NOMO-1 treated with dmso at 0.1 percent for 144 hours (cell line): ENCODE results near the gene AKR1C1.
"Not testable (repeated sequence)": the region's sequence is repeated elsewhere in the genome, so short reads cannot be mapped to it uniquely, and the experiment has no call there.

Experiments used
- DNase-seq: peaks from one replicate; lab custom pipeline; 2025; ENCODE audit not compliant: unreplicated experiment; lab: John Stamatoyannopoulos, UW

The AKR1C1 gene

GRCh38 chr10:4962876-4963814 lies at the start of gene AKR1C1:
AKR1C1 (plus strand) TSS chr10:4963415; CDS start chr10:4963445, 30 bp downstream.
- DNase-seq = not testable (repeated sequence)

DNA sequence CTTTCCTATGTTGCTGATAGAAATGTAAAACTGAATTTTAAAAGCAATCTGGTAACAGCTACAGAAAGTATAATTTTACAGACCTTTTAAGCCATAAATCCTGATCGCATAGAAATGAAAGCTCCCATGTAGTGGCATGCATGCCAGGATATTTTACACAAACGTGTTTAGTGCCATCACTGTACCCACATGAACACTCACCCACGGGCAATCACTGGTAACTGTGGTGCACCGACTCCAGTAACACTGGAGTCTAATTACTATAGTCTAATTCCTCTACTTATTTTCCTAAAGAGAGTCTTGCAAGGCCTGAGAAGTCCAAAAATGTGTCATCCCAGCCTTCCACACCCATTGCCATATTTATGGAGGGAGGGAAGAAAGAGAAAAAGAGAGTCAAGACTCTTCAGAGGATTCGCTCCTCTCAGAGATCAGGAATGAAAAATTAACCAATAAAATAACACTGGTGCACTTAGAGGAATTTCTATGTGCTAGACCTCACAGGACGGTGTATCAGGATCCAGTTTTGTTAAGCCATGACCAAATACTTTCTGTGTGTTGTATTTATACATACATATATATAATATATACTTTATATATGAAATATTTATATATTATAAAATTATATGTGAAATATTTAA lies 48.9 kb upstream of the AKR1C1 start:
- no peak for DNase-seq

DNA sequence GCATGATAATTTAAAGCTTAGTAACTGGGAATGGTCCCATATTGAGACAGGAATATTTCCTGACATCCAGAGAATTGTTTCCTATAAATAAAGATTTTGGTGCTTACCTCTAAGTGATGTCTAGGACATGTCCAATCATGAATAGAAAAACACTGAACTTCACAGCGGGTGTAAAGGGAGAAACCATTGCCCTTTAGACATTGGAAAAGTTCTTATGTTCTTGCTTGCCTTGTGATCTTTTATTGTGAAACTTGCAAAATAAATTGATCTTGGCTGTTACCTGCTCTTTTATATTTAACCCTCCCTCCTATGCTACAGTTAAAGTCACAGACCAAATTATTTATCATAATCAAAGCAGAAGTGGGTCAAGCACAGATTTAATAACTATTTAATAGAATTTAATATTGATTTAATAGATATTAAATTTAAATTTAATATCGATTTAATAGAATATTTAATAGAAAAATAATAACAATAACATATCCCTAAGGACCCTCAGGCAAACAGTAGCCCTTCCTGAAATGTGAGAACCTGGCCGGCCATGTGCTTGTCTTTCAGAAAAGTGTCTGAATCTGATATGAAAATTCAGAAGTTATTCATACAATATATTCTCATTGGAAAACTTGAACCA lies 47.0 kb upstream of the AKR1C1 start:
- no peak for DNase-seq

- no peak for DNase-seq
These were observed 45.0 kb upstream of the AKR1C1 start for GRCh38 chr10:4918236-4918635.

GRCh38 chr10:4924482-4924881 lies 38.7 kb upstream of the AKR1C1 start:
- not testable (repeated sequence) for DNase-seq

GRCh38 chr10:4926400-4926799 lies 36.8 kb upstream of the AKR1C1 start:
- no peak for DNase-seq

DNA sequence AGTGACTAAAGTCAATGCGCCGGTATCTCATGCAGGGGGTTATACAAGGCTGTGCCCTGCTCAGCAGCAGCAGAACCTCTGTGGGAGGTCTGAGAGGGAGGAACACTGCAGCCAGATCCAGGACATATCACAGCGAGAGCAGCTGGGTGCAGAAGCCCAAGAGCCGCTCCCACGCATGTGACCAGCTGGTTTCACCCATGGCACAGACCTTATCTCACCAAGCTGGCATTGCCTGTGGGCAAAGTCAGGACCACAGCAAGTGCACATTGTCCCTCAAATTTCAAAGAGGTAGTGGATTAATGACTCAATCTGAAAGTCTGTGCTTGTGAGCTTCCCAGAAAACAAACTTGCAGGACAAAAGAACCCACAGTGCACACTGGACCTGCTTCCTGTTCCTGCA lies 31.6 kb upstream of the AKR1C1 start:
- no peak for DNase-seq

DNA sequence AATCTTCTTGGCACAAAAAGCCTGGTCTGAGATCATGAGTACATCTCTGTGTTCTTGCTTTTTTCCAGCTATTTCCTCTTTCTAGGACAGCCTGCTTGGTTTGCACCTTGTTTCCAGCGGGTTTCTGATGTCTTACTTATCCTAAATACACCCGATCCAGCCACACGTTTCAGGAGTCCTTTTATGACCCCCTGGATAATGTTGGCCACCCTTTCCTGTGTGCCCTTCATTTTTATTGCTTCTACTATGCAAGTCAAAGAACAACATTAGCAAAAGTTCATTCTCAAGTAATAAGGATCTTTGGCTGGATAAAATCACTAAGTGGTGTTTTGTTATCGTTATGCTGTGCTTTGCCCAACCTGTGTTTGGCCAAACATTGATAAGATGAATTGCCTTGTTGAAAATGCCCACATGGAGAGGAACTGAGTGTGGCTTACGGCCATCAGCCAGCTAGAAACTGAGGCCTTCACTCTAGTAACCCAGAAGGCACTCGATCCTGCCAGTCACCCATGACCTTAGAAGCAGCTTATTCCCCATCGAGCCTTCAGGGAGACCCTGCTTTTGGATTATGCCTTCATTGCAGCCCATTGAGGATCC lies 28.7 kb upstream of the AKR1C1 start:
- no peak for DNase-seq

DNA sequence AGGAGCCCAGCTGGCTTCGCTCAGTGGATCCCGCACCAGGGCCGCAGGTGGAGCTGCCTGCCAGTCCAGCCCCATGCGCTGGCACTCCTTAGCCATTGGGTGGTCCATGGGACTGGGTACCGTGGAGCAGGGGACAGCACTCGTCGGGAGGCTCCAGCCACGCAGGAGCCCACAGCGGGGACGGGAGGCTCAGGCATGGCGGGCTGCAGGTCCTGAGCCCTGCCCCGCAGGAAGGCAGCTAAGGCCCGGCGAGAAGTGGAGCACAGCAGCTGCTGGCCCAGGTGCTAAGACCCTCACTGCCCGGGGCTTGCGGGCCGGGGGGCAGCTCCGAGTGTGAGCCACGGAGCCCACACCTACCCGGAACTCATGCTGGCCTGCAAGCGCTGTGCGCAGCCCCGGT lies 25.9 kb upstream of the AKR1C1 start:
- DNase-seq = no peak

GRCh38 chr10:4939224-4940072 lies 23.8 kb upstream of the AKR1C1 start:
- no peak for DNase-seq

- not testable (repeated sequence) for DNase-seq
These were observed 23.2 kb upstream of the AKR1C1 start for GRCh38 chr10:4940073-4940428.

GRCh38 chr10:4940909-4941308 lies 22.3 kb upstream of the AKR1C1 start:
- not testable (repeated sequence) for DNase-seq

- no peak for DNase-seq
These were observed 21.5 kb upstream of the AKR1C1 start for GRCh38 chr10:4941540-4942330.

DNA sequence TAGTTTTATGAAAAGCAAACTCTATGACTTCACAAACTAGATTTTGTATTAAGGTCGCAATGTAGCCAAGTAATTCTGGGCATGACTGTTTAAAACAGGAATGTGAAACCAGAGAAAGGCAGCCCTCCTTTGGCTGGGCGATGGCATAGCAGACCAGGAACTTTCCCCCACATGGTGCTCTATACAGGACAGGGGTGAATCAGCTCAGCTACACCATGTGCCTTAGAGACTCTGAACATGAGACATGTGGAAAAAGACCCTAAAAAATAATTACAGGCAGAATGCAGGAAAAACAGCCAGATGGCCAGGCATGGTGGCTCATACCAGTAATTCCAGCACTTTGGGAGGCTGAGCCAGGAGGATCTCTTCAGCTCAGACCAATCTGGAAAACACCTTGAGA lies 20.3 kb upstream of the AKR1C1 start:
- DNase-seq = not testable (repeated sequence)

GRCh38 chr10:4943416-4943815 lies 19.8 kb upstream of the AKR1C1 start:
- DNase-seq = not testable (repeated sequence)

DNA sequence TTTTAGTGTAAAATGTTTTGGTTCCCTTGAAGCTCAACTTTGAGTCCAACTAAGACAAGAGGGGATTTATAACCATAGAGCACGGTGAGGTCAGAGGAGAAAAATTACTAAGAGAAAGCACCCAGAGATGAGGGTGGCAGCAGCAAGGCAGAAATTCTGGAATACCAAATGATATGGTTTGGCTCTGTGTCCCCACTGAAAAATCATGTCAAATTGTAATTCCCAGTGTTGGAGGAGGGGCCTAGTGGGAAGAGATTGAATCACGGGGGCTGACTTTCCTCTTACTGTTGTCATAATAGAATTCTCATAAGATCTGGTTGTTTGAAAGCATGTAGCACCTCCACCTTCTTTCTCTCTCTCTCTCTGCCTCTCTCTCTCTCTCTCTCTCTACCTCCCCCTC lies 19.4 kb upstream of the AKR1C1 start:
- no peak for DNase-seq

DNA sequence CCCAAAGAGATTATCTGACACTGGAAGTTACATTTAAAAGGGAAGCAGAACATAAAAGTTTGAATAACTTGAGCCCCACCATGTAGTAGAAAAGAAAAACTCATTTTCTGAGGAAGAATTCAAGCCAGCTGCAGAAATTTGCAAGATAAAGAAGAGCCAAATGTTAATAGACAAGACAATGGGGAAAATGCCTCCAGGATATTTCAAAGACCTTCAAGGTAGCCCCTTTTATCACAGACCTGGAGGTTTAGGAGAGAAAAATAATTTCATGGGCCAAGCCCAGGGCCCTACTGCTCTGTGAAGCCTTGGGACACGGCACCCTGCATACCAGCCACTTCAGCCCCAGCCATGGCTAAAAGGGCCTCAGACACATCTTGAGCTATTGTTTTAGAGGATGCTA lies 18.4 kb upstream of the AKR1C1 start:
- DNase-seq = no peak

- DNase-seq = no peak
These were observed 17.2 kb upstream of the AKR1C1 start for GRCh38 chr10:4945766-4946717.
